CD14-positive monocyte (primary cell): ENCODE data around the gene CALY. TPM values are rescaled to one million over a fixed set of nuclear protein-coding genes. Genes with fewer than 3 reads are reported as not detected.

ENCODE experiments used
- DNase-seq, 3 donors: peaks; one replicate each; pipeline ENCODE4 v3.0.0-alpha.2; 2011 to 2022
- H2AFZ ChIP-seq: 2 replicates; pipeline ENCODE4 v1.6.0; 2012; ENCODE audit warnings: mild to moderate bottlenecking, low read depth, low read length, inconsistent platforms; ENCODE audit not compliant: insufficient read depth, poor library complexity, severe bottlenecking
- H3K27ac ChIP-seq, 2 donors: 1 replicate in 1 of 2; 2 replicates in 1 of 2; pipeline ENCODE4 v1.5.1; 2012 to 2013; ENCODE audit warnings: low read length in 2 of 2, control low read depth in 1 of 2, inconsistent platforms in 1 of 2, low read depth in 1 of 2, mild to moderate bottlenecking in 1 of 2
- H3K27me3 ChIP-seq, 2 donors: one replicate each; pipeline versions ENCODE4 v1.6.0 to v1.6.1; 2011 to 2013; ENCODE audit warnings: low read length in 2 of 2; ENCODE audit not compliant: control insufficient read depth in 2 of 2, insufficient read depth in 2 of 2
- H3K36me3 ChIP-seq, 2 donors: replicated peaks in 1 of 2; 1 replicate in 1 of 2; 2 replicates in 1 of 2; pipeline versions ENCODE4 v1.5.1 to v1.6.1; 2012 to 2013; ENCODE audit warnings: low read length in 2 of 2, control low read depth in 1 of 2, inconsistent platforms in 1 of 2, mild to moderate bottlenecking in 1 of 2; ENCODE audit not compliant: insufficient read depth in 2 of 2, control insufficient read depth in 1 of 2
- H3K4me1 ChIP-seq, 2 donors: 1 replicate in 1 of 2; 2 replicates in 1 of 2; pipeline versions ENCODE4 v1.5.1 to v1.6.1; 2012 to 2013; ENCODE audit warnings: low read length in 2 of 2, control low read depth in 1 of 2, inconsistent platforms in 1 of 2, mild to moderate bottlenecking in 1 of 2, moderate library complexity in 1 of 2; ENCODE audit not compliant: insufficient read depth in 2 of 2, control insufficient read depth in 1 of 2
- H3K4me2 ChIP-seq: replicated peaks from 2 replicates; pipeline ENCODE3; 2012; ENCODE audit warnings: low read length, moderate library complexity, mild to moderate bottlenecking; ENCODE audit not compliant: poor library complexity, severe bottlenecking; ENCODE audit errors: extremely low read depth
- H3K4me3 ChIP-seq, 3 experiments: fragments of 200-600 bp in 1 of 3; sonication (generic) in 1 of 3; replicated peaks in 1 of 3; 1 replicate in 2 of 3; 2 replicates in 1 of 3; pipeline ENCODE4 v1.5.1; 2011 to 2013; ENCODE audit warnings: low read length in 3 of 3, mild to moderate bottlenecking in 3 of 3, control low read depth in 2 of 3, low read depth in 2 of 3, inconsistent platforms in 1 of 3, moderate library complexity in 1 of 3
- H3K79me2 ChIP-seq: 2 replicates; pipeline ENCODE4 v1.6.0; 2012; ENCODE audit warnings: mild to moderate bottlenecking, control low read depth, inconsistent platforms, low read length, moderate library complexity; ENCODE audit not compliant: insufficient read depth
- H3K9ac ChIP-seq: 2 replicates; pipeline ENCODE4 v1.6.0; 2017; ENCODE audit warnings: low read length, mild to moderate bottlenecking; ENCODE audit not compliant: insufficient read depth, poor library complexity, severe bottlenecking
- H3K9me3 ChIP-seq, 2 donors: replicated peaks in 1 of 2; 1 replicate in 1 of 2; 2 replicates in 1 of 2; pipeline versions ENCODE4 v1.5.1 to v1.6.1; 2012 to 2013; ENCODE audit warnings: low read length in 2 of 2, control low read depth in 1 of 2; ENCODE audit not compliant: control insufficient read depth in 1 of 2, insufficient read depth in 1 of 2
- H4K20me1 ChIP-seq: 2 replicates; pipeline ENCODE4 v1.6.0; 2012; ENCODE audit warnings: mild to moderate bottlenecking, low read length, control low read depth, moderate library complexity; ENCODE audit not compliant: insufficient read depth
- H3K27ac Mint-ChIP-seq, 7 donors: one replicate each; pipeline ENCODE4 v1.8.0; 2020; ENCODE audit warnings: mild to moderate bottlenecking in 7 of 7, mixed read lengths in 7 of 7, moderate library complexity in 6 of 7, inconsistent platforms in 2 of 7
- H3K27me3 Mint-ChIP-seq, 3 donors: one replicate each; pipeline ENCODE4 v1.8.0; 2021 to 2022; ENCODE audit warnings: low read depth in 3 of 3, mild to moderate bottlenecking in 3 of 3, mixed read lengths in 3 of 3, moderate library complexity in 3 of 3, inconsistent platforms in 1 of 3
- H3K36me3 Mint-ChIP-seq, 2 donors: one replicate each; pipeline ENCODE4 v1.8.0; 2020; ENCODE audit warnings: mixed read lengths in 2 of 2, inconsistent platforms in 1 of 2, mild to moderate bottlenecking in 1 of 2
- H3K4me1 Mint-ChIP-seq: one replicate; pipeline ENCODE4 v1.8.0; 2020; ENCODE audit warnings: mild to moderate bottlenecking, mixed read lengths
- H3K4me3 Mint-ChIP-seq, 2 donors: one replicate each; pipeline ENCODE4 v1.8.0; 2020; ENCODE audit warnings: mild to moderate bottlenecking in 2 of 2, mixed read lengths in 2 of 2, moderate library complexity in 1 of 2
- H3K9me3 Mint-ChIP-seq, 7 donors: one replicate each; pipeline ENCODE4 v1.8.0; 2020 to 2022; ENCODE audit warnings: mixed read lengths in 7 of 7, mild to moderate bottlenecking in 6 of 7, moderate library complexity in 6 of 7, inconsistent platforms in 2 of 7
- WGBS: methylation state at CpG from one replicate; pipeline ENCODE4 v1.1.5; 2013; ENCODE audit warnings: missing lambda C conversion rate; ENCODE audit not compliant: insufficient coverage; 5-methylcytosine and 5-hydroxymethylcytosine counted together
- intact Hi-C, 2 donors: fragments of 100-400 bp; cut with micrococcal nuclease; formaldehyde crosslinking; loops; one replicate each; pipeline versions ENCODE4 v1.15.0 to v1.15.1; 2023
- polyA plus RNA-seq, 3 donors: library from polyadenylated mRNA; depleted of rRNA in 1 of 3; unstranded in 2 of 3; stranded (reverse) in 1 of 3; fragments of 300-500 nt in 2 of 3; fragments of >200 nt in 1 of 3; fragmentation: Illumina TruSeq in 2 of 3; gene quantifications; 1 replicate in 2 of 3; 2 replicates in 1 of 3; pipeline ENCODE4 v1.2.3, GENCODE V29; 2012 to 2021
- TF ChIP-seq, protein P1 (sequence below): fragments of 200-600 bp; IDR thresholded peaks from one replicate; pipeline ENCODE4 v1.8.0; 2022; ENCODE audit warnings: antibody characterized with exemption, mild to moderate bottlenecking

CALY gene
- polyA plus RNA-seq, 3 donors = not detected

DNA sequence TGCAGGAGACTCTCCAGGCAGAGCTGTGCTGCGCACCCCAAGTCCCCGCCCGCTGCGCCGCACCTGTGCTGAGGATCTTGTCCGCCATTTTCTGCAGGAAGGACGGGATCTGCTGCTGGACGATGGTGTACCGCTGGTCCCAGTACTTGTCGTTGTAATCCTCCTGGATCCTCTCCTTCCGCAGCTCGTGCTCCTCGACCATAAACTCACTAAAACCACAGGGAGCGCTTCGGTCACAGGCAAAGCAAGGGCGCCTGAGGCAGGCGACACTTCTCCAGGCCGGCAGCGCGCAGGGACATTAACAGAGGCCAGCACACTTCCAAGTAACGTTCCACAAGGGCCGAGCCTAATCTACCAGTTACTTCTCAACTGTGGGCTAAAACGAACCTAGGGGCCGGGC lies 46.9 kb downstream of the CALY start:
- Mint-ChIP-seq H3K4me3 (no peak overlapping the region), H3K27me3 (peaks cover 0 to 4% (median 0%) of the 10 kb centered on the region in 3 donors), H3K9me3 (no peaks in the 10 kb centered on the region), H3K36me3 (peaks cover 70 to 80% of the 10 kb centered on the region in 2 donors), H3K4me1 (peaks cover 24% of the 10 kb centered on the region), H3K27ac (peak overlapping the region in 3 of 7 donors; percentile 26 to 60 (median 47))
- TF ChIP-seq, protein P1, sequence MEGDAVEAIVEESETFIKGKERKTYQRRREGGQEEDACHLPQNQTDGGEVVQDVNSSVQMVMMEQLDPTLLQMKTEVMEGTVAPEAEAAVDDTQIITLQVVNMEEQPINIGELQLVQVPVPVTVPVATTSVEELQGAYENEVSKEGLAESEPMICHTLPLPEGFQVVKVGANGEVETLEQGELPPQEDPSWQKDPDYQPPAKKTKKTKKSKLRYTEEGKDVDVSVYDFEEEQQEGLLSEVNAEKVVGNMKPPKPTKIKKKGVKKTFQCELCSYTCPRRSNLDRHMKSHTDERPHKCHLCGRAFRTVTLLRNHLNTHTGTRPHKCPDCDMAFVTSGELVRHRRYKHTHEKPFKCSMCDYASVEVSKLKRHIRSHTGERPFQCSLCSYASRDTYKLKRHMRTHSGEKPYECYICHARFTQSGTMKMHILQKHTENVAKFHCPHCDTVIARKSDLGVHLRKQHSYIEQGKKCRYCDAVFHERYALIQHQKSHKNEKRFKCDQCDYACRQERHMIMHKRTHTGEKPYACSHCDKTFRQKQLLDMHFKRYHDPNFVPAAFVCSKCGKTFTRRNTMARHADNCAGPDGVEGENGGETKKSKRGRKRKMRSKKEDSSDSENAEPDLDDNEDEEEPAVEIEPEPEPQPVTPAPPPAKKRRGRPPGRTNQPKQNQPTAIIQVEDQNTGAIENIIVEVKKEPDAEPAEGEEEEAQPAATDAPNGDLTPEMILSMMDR = no peak
- intact Hi-C loops = loop anchor here in 1 of 2 donors (5.0 kb wide), 1 partner anchor 32 kb away; no protein-coding TSS in a partner anchor
- Histone ChIP-seq H3K27me3 (no peaks in the 10 kb centered on the region), H3K79me2 (no peaks in the 10 kb centered on the region), H3K9ac (no peak overlapping the region), H4K20me1 (peaks cover 13% of the 10 kb centered on the region), H3K9me3 (no peaks in the 10 kb centered on the region), H2AFZ (no peak overlapping the region), H3K4me1 (peaks cover 24 to 26% of the 10 kb centered on the region in 2 donors), H3K27ac (peak overlapping the region in 1 of 2 donors; percentile 41), H3K4me2 (no peak overlapping the region), H3K4me3 (no peak overlapping the region), H3K36me3 (peaks cover 74% of the 10 kb centered on the region in 2 donors)
- no peak for DNase-seq
- 96% methylated on average over 23 of the region's 24 CpGs for WGBS

DNA sequence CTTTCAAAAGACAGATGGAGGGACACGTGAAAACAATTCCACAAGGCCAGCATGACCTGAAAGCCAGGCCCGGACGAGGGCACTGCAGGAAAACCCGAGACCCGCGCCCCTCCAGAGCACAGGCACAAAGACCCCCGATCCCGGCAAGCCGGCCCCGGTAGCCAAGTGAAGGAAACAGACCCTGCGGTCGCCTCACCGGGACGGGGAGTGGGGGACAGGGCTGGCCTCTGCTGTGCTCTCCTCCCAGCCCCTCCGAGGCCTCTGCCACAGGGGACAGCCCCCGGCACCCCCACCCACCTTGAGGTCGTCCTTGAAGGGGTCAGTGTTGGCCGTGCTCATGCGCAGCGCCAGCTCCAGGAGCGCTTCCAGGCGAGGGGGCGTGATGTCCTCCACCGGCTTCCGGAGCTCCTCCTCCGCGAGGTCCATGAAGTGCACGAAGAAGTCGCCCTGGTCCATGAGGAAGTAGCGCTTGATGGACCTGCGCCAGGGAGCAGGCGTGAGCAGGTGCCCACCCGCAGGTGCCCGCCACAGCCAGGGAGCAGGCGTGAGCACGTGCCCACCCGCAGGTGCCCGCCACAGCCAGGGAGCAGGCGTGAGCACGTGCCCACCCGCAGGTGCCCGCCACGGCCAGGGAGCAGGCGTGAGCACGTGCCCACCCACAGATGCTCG lies 48.7 kb downstream of the CALY start:
- H3K4me1 Mint-ChIP-seq = peaks cover 6% of the 10 kb centered on the region
- Histone ChIP-seq H3K4me2 (no peak overlapping the region), H3K9me3 (no peaks in the 10 kb centered on the region), H3K27me3 (no peaks in the 10 kb centered on the region), H3K4me1 (peaks cover 6 to 8% of the 10 kb centered on the region in 2 donors), H3K36me3 (peaks cover 88% of the 10 kb centered on the region in 2 donors), H3K9ac (no peak overlapping the region), H3K4me3 (no peak overlapping the region), H3K27ac (no peak overlapping the region), H4K20me1 (peaks cover 13% of the 10 kb centered on the region), H3K79me2 (no peaks in the 10 kb centered on the region), H2AFZ (no peak overlapping the region)
- 93% methylated on average over 43 of the region's 46 CpGs for WGBS
- H3K36me3 Mint-ChIP-seq = peaks cover 76 to 87% of the 10 kb centered on the region in 2 donors
- no peaks in the 10 kb centered on the region for H3K9me3 Mint-ChIP-seq
- TF ChIP-seq, protein P1 = no peak
- intact Hi-C loops = no loop called here
- no peak for DNase-seq
- H3K27me3 Mint-ChIP-seq = peaks cover 0 to 4% (median 0%) of the 10 kb centered on the region in 3 donors
- H3K27ac Mint-ChIP-seq = peak overlapping the region in 1 of 7 donors; percentile 55
- no peak overlapping the region for H3K4me3 Mint-ChIP-seq
